GM18519 (cell line): ENCODE results near the gene CCDC74A.
"Not testable (repeated sequence)": the region's sequence is repeated elsewhere in the genome, so short reads cannot be mapped to it uniquely, and the experiment has no call there.

ENCODE experiments used
- ATAC-seq: cut with Tn5 transposase; IDR thresholded peaks from one replicate; pipeline ENCODE4 v1.9.1; 2021; ENCODE audit warnings: mild to moderate bottlenecking, moderate library complexity; ENCODE audit not compliant: unreplicated experiment, low FRiP score

Gene CCDC74A

GRCh38 chr2:131498321-131498973 is 29.2 kb upstream of the CCDC74A start:
- peak; percentile 91 for ATAC-seq

GRCh38 chr2:131503587-131503986 is 24.1 kb upstream of the CCDC74A start:
- not testable (repeated sequence) for ATAC-seq

- ATAC-seq = not testable (repeated sequence)
Observed at GRCh38 chr2:131504082-131504750, 23.5 kb upstream of the CCDC74A start.

GRCh38 chr2:131509615-131510014 is 18.1 kb upstream of the CCDC74A start:
- ATAC-seq = no peak

GRCh38 chr2:131511291-131511968 is 16.3 kb upstream of the CCDC74A start:
- not testable (repeated sequence) for ATAC-seq

- ATAC-seq = not testable (repeated sequence)
Observed at GRCh38 chr2:131511969-131512870, 15.5 kb upstream of the CCDC74A start.

GRCh38 chr2:131514408-131515166 is 13.1 kb upstream of the CCDC74A start:
- ATAC-seq = peak; percentile 53

- ATAC-seq = not testable (repeated sequence)
Observed at GRCh38 chr2:131515235-131515634, 12.5 kb upstream of the CCDC74A start.

- ATAC-seq = no peak
Observed at GRCh38 chr2:131516011-131516410, 11.7 kb upstream of the CCDC74A start.

- ATAC-seq = not testable (repeated sequence)
Observed at GRCh38 chr2:131516621-131517020, 11.1 kb upstream of the CCDC74A start.

- no peak for ATAC-seq
Observed at GRCh38 chr2:131517106-131517831, 10.4 kb upstream of the CCDC74A start.

GRCh38 chr2:131517856-131518255 is 9.8 kb upstream of the CCDC74A start:
- ATAC-seq = not testable (repeated sequence)

- ATAC-seq = not testable (repeated sequence)
Observed at GRCh38 chr2:131518531-131518930, 9.2 kb upstream of the CCDC74A start.

- no peak for ATAC-seq
Observed at GRCh38 chr2:131519466-131519865, 8.2 kb upstream of the CCDC74A start.

- not testable (repeated sequence) for ATAC-seq
Observed at GRCh38 chr2:131519871-131520470, 7.7 kb upstream of the CCDC74A start.

- no peak for ATAC-seq
Observed at GRCh38 chr2:131520526-131520925, 7.2 kb upstream of the CCDC74A start.

- ATAC-seq = not testable (repeated sequence)
Observed at GRCh38 chr2:131521524-131521923, 6.2 kb upstream of the CCDC74A start.

- ATAC-seq = no peak
Observed at GRCh38 chr2:131521961-131522781, 5.5 kb upstream of the CCDC74A start.
